AG20443 (cell line): ENCODE measurements around the gene RRP1B.
"Not testable (repeated sequence)": the region's sequence is repeated elsewhere in the genome, so short reads cannot be mapped to it uniquely, and the experiment has no call there.

Experiments used
- DNase-seq: peaks from one replicate; pipeline ENCODE4 v3.0.0; 2012; ENCODE audit warnings: low spot score, mixed read lengths

Gene RRP1B

DNA sequence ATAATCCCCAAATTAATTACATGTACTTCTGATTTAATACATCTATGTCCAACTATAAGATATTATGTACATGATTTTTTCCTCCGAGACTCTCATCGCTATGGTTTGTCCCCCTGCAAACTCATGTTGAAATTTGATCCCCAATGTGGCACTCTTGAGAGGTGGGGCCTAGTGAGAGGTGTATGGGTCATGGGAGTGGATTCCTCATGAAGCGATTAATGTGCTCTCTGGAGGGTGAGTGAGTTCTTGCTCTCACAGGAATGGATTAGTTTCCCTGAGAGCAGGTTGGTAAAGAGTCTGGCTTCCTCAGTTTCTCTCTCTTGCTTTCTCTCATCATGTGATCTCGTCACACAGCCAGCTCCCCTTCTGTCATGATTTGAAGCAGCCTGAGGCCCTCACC lies 16.2 kb upstream of the RRP1B start:
- DNase-seq: no peak

DNA sequence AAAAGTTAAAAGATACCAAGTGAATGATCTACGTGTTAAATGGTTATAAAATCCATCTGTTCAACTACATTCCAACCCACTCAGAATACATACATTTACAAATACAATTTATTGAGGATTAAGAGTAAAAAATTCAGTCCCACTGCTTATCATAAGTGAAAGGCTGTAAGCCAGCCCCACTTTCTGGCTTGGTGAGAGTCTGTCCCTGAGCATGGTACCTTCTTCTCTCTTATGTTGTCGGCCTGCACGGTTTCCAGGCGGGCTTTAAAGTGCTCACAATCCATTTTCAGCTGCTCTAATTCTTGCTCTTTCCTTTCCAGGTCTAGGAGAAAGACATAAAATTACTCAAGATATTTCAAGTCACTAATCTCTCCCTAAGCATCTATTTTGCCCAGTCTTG lies 15.3 kb upstream of the RRP1B start:
- no peak for DNase-seq

DNA sequence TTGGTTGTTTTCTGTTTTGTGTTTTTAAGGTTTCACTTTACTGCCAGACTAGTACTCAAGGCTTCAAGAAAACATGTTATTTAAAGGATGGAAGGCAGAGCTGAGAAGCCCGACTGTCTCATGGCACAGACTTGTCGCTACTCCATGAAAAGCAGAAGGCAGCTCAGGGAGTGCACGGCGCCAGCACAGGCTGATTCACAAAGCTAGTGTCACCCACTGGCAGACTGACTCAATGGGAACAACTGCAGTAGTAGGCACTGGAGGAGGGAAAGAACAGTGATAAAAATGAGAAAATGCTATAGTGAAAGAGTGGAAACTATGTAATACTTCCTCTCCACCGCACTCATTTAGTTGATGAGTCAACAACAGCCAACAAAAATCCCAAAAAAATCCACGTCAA lies 14.8 kb upstream of the RRP1B start:
- peak; percentile 35 for DNase-seq

DNA sequence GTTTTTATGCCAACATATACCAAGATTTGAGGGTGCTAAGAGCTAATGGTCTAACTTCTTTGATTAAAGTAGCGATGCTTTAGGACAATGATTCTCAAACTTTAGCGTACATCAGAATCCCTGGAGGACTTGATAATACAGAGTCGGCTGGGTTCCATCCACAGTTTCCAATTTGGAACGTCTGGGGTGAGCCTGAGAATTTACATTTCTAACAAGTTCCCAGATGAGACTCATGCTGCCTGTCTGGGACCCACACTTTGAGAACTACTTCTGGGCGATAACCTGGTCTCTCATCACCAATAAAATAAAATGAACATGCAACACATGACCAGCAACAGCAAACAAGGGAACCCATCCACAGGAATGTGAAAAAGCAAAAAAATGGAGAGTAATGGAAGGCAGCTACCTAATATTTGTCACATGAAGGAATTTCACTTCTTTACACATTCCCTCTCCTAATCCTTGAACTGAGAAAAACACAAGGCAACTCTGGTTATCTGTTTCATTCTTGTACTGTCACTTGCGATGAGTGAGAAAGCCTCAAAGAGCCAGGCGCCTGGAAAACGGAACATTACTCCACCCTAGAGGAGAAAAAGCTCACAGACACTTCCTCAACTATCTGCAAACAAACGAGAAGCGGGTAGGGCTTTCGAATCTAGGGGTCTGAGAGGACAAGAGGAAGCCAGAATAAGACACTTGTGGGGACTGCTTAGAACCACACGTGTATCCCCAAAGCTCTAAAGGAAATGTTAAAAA lies 14.0 kb upstream of the RRP1B start:
- peak; percentile 76 for DNase-seq

DNA sequence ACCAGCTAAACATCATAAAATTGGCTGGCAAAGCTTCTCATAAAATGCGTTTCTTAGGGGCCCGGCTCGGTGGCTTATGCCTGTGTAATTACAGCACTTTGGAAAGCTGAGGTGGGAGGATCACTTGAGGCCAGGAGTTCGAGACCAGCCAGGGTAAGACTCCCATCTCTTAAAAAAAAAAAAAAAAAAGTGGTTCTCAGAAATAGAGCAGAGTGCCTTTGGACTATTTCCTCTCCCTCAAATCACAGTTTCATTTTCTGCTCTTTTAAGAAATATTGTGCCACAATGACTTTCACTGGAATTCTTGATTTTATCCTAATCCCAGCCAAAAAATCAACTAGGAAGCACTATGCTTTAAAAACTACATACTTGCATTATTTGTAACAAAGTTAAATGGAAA lies 13.4 kb upstream of the RRP1B start:
- no peak for DNase-seq

DNA sequence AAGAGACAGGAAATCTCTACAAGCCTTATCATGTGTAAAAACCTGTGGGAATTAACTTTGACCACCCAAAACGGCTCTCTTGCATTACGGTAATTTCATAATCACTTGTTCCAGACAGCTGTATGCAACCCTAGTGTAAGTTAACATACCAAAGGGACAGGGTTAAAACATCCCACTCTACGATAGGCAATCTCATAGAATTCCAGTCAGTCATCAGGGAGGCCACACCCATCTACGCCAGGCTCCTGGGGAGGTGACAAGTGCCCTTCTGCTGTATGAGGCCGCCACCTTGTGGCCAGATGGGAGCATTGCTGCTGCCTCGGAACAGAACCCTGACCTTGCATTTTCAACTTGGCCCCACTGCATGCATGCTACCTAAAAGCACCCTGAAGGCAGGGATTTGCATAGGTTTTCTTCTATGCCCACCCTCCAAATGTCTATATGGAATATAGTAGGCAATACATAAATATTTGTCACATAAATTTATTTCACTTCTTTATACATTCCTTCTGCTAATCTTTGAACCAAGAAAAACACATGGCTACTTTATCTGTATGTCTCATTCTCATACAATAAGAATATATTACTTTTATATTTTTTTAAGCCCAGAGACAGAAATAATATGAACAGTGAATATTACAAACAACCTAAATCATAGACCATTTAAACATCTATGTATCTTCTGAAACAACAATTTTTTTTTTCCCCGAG lies 12.7 kb upstream of the RRP1B start:
- DNase-seq: peak; percentile 92

DNA sequence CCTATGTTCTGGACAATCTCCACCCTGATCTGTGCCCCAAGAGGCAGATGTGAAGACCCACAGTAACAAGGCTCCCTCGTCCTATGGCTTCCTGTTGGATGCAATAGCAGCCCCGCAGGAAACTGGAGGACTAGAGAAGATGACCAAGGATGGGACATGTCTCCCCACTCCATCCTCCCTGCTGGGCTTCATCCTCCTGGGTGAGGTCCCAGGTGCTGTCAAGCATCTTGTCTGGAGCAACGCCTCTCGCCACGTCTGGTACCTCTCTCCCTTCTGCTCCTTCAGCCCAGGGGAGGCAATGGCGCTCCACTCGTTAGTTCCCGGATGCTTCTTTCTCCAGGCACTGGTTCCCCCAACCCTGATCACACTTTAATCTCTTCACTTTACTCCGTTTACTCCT lies 11.2 kb upstream of the RRP1B start:
- DNase-seq: no peak

DNA sequence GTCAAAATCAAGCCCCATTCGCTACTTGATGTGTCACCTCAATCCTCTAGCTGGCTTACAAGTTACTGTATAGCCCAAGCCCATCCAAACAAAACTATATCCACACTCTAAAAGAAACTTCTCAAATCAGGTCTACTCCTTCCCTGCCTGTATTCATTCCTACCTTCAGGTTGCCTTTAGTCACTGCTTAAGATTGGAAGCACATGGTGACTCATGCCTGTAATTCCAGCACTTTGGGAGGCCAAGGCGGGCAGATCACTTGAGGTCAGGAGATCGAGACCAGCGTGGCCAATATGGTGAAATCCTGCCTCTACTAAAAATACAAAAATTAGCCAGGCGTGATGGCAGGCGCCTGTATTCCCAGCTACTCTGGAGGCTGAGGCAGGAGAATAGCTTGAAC lies 7.4 kb upstream of the RRP1B start:
- not testable (repeated sequence) for DNase-seq

DNA sequence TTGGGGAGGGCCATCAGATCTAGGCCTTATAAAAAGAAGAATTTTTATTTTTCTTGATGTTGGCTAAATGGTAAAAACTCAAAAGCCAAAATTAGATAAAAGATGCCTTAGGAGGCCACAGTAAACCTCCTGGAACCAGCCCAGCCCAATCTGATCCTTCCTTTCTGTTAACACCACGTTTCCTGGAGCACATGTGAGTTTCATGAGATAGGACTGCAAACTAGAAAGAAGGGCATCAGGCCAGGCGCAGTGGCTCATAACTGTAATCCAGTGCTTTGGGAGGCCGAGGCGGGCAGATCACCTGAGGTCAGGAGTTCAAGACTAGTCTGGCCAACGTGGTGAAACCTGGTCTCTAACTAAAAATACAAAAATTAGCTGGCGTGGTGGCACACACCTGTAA lies 6.7 kb upstream of the RRP1B start:
- no peak for DNase-seq

DNA sequence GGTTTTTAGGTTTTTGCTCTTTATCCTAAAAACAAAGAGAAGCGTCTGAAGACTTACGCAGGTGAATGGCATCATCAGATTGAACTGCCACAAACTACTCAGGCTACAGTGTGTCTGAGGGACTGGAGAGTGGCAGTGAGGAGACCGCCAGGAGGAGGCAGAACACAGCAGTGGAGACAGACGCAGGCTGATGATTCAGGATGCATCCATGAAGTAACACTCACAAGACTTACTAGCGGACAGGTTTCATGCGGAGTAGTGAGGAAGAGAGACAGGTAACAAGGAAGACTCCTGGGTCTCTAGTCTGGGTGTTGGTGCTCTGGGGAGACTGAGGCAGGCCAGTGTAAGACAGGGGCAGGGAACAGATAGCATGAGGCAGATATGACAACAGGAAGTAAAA lies 5.7 kb upstream of the RRP1B start:
- no peak for DNase-seq

DNA sequence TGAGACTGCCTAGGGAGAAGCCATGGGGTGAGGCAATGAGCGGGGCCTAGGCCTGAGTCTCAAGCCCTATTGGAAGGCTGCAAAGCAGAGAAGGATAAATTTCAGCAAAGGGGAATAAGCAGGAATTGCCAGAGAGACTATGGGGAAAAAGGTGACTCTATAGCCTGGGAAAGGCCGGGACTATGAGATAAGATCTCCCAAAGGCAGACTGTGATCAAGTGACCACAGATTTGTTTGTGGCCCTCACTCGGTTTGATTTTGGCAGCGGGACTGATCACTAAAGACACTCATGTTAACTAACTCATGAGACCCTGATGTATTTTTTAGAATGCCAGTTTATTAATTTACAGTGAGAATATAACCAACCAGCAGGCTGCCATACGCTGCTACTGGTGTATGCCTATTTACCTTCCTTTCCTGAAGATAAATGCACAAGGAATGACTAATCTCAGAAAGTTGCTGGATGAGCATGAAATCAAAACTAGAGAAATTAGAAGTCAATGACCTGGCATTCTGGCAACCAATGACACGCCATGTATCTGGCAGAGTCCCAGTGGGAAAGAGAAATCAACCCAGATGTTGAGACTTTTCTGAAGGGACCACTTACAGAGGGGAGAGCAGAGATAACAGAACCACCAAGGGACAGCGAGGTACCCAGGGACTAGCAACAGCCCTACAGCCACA lies 4.4 kb upstream of the RRP1B start:
- DNase-seq: no peak

DNA sequence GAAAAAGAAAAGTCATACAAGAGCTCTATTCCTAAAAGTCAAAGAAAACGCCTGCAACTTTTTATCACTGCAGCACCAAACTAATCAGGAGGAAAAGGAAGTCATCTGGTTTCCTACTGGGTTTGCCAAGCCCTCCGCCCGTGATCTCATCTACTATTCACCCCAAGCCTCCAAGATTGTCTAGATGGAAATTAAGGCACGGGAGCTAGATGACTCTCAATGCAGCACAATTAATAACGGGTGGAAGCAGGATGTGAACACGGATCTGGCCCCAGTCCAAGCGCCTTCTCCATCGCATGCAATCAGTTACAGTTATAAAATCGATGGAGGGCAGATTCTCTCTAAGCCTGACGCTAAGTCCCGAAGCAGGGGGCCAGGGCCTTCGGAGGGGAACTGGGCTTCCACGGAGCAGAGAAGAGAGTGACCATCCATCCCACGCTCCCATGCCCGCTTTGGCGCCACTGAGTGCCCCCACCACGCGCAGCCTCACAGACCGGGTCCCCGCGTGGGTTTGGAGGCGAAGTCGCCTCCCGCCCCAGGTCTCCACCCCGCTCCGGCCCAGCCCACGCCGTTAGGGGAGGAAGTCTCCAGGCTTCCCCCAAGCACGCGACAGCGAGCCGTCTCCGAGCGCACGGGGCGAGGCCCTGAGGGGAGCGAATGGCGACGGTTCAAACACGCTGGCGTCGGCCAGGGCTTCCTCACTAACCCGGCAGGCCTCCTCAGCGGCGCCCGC lies 1.8 kb upstream of the RRP1B start:
- no peak for DNase-seq

DNA sequence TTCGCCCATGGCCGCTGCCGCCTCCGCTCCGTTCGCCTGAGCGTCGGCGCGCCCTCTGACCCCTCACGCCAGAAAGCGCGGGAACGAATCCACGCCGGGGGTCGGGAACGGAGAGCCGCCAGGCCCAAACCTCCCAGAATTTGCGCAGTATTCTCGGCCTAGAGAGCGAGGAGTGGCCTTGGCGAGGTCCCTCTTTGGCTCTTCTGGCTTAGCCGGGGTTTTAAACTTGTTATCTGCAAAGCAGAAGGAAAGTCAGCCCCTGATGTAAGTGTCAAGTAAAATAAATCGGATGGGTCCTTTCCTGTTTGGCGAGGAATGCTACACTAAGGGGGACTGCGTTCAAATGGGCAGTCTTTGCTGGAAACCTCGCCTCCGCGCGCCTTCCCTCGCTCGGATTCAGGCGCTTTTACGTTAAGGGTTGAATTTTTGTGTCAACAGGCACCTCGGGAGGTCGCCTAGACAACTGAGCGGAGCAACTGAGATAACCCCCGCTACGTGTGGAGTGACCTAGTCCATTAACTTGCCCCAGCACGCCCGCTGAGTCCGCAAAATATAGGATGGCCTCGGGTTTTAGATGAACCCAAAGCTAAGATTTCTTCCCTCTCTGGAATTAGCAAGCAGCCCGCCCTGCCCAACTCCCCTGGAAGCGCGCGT lies 1.1 kb upstream of the RRP1B start:
- DNase-seq: no peak

DNA sequence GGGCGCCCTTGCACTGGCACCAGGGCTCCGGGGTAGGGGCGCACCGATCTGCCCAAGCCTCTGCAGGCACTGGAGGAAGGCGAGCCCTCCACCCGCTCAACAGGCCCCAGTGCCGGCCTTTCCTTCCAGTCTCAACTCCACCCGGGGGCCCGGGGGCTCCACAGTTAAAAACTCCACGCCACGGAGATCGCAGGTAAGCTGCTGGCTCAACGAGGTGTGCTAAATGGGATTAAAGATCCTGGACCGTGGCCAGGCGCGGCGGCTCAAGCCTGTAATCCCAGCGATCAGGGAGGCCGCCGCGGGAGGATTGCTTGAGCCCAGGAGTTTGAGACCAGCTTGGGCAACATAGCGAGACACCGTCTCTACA lies 608 bp upstream of the RRP1B start:
- DNase-seq: no peak

DNA sequence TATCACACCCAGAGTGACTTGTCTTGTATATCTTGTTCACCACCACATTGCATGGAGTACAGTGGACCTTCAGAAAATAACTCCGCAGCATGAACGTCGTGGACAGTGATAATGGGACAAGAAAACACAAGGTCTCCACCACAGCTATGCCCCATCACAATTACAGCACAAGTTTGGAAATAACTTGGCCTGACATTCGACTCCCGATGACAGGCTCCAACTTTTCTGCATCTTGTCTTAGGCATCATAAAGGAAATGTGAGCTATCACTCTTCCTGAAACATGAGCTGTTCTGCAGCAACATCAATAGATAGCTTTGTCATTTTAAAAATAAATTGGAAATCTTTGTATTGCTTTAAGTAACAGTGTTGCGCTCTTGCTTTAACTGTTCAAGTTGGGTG lies 2.9 kb downstream of the RRP1B start:
- DNase-seq: no peak

DNA sequence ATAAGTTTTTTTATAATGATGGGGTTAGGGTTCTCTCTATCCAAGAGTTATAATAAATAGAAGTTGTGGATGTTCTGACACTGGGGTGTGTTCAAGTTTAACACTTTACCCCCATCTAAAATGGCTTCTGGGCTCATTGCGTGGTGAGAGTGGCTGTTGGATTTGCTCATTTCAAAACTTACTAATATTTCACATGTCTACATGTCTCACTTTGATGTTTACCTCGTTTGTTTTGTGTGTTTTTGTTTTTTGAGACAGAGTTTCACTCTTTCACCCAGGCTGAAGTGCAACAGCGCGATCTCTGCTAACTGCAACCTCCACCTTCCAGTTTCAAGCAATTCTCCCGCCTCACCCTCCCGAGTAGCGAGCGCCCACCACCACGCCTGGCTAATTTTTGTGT lies 3.7 kb downstream of the RRP1B start:
- no peak for DNase-seq

DNA sequence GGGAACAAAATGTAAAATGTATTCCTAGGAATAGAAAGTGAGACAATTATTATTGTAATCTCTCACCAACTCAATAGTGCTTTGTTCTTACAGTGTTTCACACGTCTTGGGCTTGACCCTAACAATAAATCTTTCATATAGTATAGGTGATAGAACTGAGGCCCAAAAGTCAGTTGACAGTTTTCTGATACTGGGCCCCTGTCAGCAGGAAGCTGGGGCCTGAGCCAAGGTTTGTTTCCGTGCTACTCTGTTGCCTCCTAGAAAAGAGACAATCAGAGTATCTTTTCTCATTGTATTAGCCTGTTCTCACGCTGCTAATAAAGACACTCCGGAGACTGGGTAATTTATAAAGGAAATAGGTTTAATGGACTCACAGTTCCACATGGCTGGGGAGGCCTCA lies 5.0 kb downstream of the RRP1B start:
- no peak for DNase-seq

DNA sequence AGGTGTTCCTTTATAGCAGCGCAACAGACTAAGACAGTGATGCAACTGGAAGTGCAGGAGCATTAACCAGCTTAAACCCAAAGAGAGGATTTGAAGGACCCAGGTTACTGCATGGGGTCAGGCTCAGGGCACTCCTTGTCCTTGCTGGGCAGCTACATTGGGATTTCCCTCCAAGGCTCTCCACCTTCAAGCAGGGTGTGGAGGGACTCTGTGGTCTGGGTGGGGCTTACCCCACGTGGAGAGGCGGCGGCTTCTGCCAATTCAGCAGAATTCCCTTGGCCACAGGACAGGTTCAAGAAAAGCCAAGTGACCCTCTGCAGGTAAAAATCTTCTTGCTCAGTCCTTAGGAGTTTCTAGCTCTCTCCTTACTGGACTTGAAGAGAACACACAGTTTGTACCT lies 6.5 kb downstream of the RRP1B start:
- no peak for DNase-seq

DNA sequence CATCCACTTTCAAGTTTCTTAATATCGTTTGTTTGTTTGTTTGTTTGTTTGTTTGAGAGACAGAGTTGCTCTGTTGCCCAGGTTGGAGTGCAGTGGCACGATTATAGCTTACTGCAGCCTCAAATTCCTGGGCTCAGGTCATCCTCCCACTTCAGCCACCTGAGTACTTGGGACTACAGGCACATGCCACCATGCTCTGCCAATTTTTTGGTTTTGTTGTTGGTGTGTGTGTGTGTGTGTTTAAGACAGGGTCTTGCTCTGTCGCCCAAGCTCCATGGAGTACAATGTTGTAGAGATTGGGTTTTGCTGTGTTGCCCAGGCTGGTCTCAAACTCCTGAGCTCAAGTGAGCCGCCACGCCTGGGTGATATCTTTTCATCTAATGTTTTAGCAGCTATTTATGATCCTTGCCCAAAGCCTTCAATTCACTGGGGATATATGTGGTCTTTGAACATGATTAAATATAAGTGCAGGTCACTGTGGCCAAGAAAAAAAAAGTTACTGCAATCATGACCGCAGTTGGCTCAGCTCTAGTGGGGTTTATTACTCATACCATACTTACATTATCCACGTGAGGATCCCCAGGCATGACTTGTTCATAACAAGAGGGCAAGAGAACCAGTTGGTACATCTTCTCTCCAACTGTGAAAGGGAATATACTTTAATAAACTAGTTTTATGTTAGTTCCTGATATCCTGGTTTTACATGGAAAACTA lies 8.0 kb downstream of the RRP1B start:
- no peak for DNase-seq

DNA sequence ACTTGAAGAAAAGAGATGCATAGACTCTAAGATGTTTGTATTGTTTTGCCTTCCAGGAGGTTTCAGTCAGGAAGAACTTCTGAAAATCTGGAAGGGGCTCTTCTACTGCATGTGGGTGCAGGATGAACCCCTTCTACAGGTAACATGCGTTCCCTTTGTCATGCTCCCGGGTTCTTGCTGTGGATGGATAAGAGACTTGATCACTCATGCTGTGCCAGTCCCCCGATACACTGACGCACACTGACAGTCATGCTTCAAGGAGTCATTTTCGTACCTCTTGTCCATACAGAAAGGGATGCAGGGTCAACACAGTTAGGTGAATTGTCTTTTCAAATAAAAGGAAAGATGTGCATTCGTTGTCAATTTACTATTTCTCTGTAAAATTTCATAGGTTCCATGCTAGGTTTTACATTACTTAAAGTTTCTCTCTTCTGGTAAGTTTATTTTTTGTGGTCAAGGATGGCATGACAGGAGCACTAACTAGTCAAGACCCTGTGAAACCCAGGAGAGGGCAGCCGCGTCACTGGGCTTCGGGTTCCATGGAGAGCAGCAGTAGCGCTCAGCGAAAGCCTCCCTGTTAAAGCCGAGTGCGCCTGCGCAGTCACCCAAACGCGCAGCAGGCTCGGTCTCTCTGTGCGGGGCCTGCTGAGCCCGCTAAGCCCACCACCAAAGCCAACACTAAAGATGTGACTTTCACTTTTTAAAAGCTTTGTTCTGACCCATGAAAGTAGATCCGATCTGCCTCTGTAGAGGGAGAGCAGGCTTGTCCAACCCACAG lies 10.7 kb downstream of the RRP1B start:
- DNase-seq: no peak

DNA sequence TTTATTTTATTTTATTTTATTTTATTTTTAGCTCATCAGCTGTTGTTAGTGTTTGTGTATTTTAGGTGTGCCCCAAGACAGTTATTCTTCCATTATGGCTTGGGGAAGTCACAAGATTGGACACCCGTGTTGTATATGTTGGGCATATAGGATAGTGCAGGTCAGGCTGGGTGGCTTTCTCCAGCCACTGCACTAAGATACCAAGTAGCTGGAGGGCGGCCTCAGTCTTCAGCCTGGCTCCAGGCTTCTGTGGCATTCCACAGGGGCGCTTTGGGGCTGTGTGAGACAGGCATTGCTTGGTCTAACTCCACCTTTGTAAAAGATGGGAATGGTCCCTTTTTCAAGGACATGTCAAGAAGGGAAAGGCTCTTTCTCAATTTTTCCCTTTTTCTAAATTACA lies 16.5 kb downstream of the RRP1B start:
- DNase-seq: no peak
